Ramos (cell line): ENCODE measurements around the gene TBC1D22A.

Experiments used
- in situ Hi-C: fragments of 300-500 bp; cut with MboI; formaldehyde crosslinking; loops from one replicate; pipeline ENCODE4 v1.14.3; 2022; ENCODE audit warnings: low sequenced_read_pairs; ENCODE audit not compliant: unreplicated experiment

Gene TBC1D22A

GRCh38 chr22:46791201-46791731 lies 28.8 kb downstream of the TBC1D22A start:
- in situ Hi-C loops, result no loop called here

- in situ Hi-C loops, result no loop called here
These were observed 29.8 kb downstream of the TBC1D22A start for GRCh38 chr22:46792061-46792796.

GRCh38 chr22:46792841-46793261 lies 30.4 kb downstream of the TBC1D22A start:
- in situ Hi-C loops, result no loop called here

- in situ Hi-C loops, result no loop called here
These were observed 31.0 kb downstream of the TBC1D22A start for GRCh38 chr22:46793497-46793896.

GRCh38 chr22:46794067-46794466 lies 31.6 kb downstream of the TBC1D22A start:
- in situ Hi-C loops, result no loop called here

- in situ Hi-C loops, result no loop called here
These were observed 32.0 kb downstream of the TBC1D22A start for GRCh38 chr22:46794491-46794890.

GRCh38 chr22:46795140-46795539 lies 32.7 kb downstream of the TBC1D22A start:
- in situ Hi-C loops, result no loop called here

GRCh38 chr22:46795845-46796565 lies 33.6 kb downstream of the TBC1D22A start:
- in situ Hi-C loops, result no loop called here

GRCh38 chr22:46796566-46797195 lies 34.2 kb downstream of the TBC1D22A start:
- in situ Hi-C loops, result no loop called here

GRCh38 chr22:46797355-46797754 lies 34.9 kb downstream of the TBC1D22A start:
- in situ Hi-C loops, result no loop called here

GRCh38 chr22:46798041-46798365 lies 35.6 kb downstream of the TBC1D22A start:
- in situ Hi-C loops, result no loop called here

GRCh38 chr22:46798366-46799350 lies 36.2 kb downstream of the TBC1D22A start:
- in situ Hi-C loops, result no loop called here

- in situ Hi-C loops, result loop anchor here (5.0 kb wide), 1 partner anchor 42 kb away; no protein-coding TSS in a partner anchor
These were observed 37.2 kb downstream of the TBC1D22A start for GRCh38 chr22:46799626-46800025.

GRCh38 chr22:46800102-46800857 lies 37.8 kb downstream of the TBC1D22A start:
- in situ Hi-C loops, result loop anchor here (5.0 kb wide), 1 partner anchor 43 kb away; no protein-coding TSS in a partner anchor

GRCh38 chr22:46801331-46801811 lies 38.9 kb downstream of the TBC1D22A start:
- in situ Hi-C loops, result loop anchor here (5.0 kb wide), 1 partner anchor 44 kb away; no protein-coding TSS in a partner anchor

GRCh38 chr22:46801826-46802607 lies 39.6 kb downstream of the TBC1D22A start:
- in situ Hi-C loops, result loop anchor here (5.0 kb wide), 1 partner anchor 45 kb away; no protein-coding TSS in a partner anchor

GRCh38 chr22:46802608-46803027 lies 40.2 kb downstream of the TBC1D22A start:
- in situ Hi-C loops, result loop anchor here (5.0 kb wide), 1 partner anchor 45 kb away; no protein-coding TSS in a partner anchor
